K562 (cell line): Measurements from ENCODE around the gene ATF5. TPM values are rescaled to one million over a fixed set of nuclear protein-coding genes. Genes with fewer than 3 reads are reported as not detected.

Source experiments
- ATAC-seq: fragments of 200-7000 bp; cut with Tn5 transposase; 3 replicates; pipeline ENCODE4 v1.9.1; 2020; ENCODE audit warnings: moderate library complexity
- BruUV-seq: library from RNA; stranded (reverse); fragments of 400-500 nt; replicated peaks from 2 replicates; lab custom pipeline; 2021; lab: Mats Ljungman, UMichigan
- CTCF ChIA-PET: fragments of 300-600 bp; formaldehyde crosslinking; extraction: SDS; loops from one replicate; lab custom pipeline; 2021; ENCODE audit warnings: low intra/inter-chr PET ratio; lab: Yijun Ruan, JAX
- POLR2A ChIA-PET: fragments of 300-600, 350-650 bp; sonication (Branson Sonifier 250); formaldehyde crosslinking; extraction: SDS; loops from one replicate; lab custom pipeline; 2021; ENCODE audit warnings: antibody characterized with exemption, inconsistent platforms; lab: Yijun Ruan, JAX
- DNase-seq, 4 experiments: peaks; one replicate each; pipeline versions ENCODE4 v3.0.0 to v3.0.0-alpha.2; 2011 to 2018; ENCODE audit warnings: low spot score in 3 of 4, mixed read lengths in 3 of 4; ENCODE audit errors: extremely low read depth in 1 of 4
- FAIRE-seq: peaks from 2 replicates; lab custom pipeline; 2011; peaks lifted over from hg19 to GRCh38; lab: Jason Lieb, UNC
- H2AFZ ChIP-seq: 2 replicates; pipeline ENCODE4 v1.6.0; 2011; ENCODE audit warnings: low read depth, low read length, control low read depth, inconsistent platforms
- H3K27ac ChIP-seq: fragments of 200-600 bp; 3 replicates; pipeline ENCODE4 v1.8.0; 2011; ENCODE audit warnings: low read depth, mild to moderate bottlenecking, control low read depth, inconsistent platforms, low read length, moderate library complexity, mixed read lengths; ENCODE audit errors: extremely low read depth
- H3K27me3 ChIP-seq, 2 experiments: fragments of 300-600 bp in 1 of 2; 2 replicates in 1 of 2; 3 replicates in 1 of 2; pipeline versions ENCODE4 v1.6.0 to v1.8.0; 2011; ENCODE audit warnings: inconsistent platforms in 2 of 2, low read length in 2 of 2, mild to moderate bottlenecking in 1 of 2, mixed read lengths in 1 of 2, moderate library complexity in 1 of 2; ENCODE audit not compliant: control insufficient read depth in 2 of 2, insufficient read depth in 2 of 2
- H3K36me3 ChIP-seq: fragments of 300-600 bp; 3 replicates; pipeline ENCODE4 v1.8.0; 2011; ENCODE audit warnings: mild to moderate bottlenecking, low read length, inconsistent platforms; ENCODE audit not compliant: control insufficient read depth, insufficient read depth
- H3K4me1 ChIP-seq, 2 experiments: fragments of 200-600 bp in 1 of 2; replicated peaks in 1 of 2; 2 replicates in 1 of 2; 3 replicates in 1 of 2; pipeline versions ENCODE4 v1.5.1 to v1.8.0; 2011; ENCODE audit warnings: inconsistent platforms in 2 of 2, low read length in 2 of 2, mild to moderate bottlenecking in 1 of 2, mixed read lengths in 1 of 2, moderate library complexity in 1 of 2; ENCODE audit not compliant: control insufficient read depth in 2 of 2, insufficient read depth in 2 of 2
- H3K4me2 ChIP-seq: 2 replicates; pipeline ENCODE4 v1.6.1; 2011; ENCODE audit warnings: low read length, control low read depth, inconsistent platforms, mixed read lengths; ENCODE audit not compliant: insufficient read depth
- H3K4me3 ChIP-seq: fragments of 200-600 bp; sonication (generic), shearing (Covaris generic); 2 replicates; pipeline ENCODE4 v1.5.1; 2016; ENCODE audit warnings: control low read depth, inconsistent platforms
- H3K79me2 ChIP-seq: fragments of 200-600 bp; 3 replicates; pipeline ENCODE4 v1.8.0; 2011; ENCODE audit warnings: low read length, inconsistent platforms; ENCODE audit not compliant: control insufficient read depth, insufficient read depth
- H3K9ac ChIP-seq, 2 experiments: 2 replicates each; pipeline versions ENCODE4 v1.6.0 to v1.6.1; 2011; ENCODE audit warnings: low read depth in 2 of 2, low read length in 2 of 2, control low read depth in 1 of 2, inconsistent platforms in 1 of 2, mild to moderate bottlenecking in 1 of 2, mixed read lengths in 1 of 2; ENCODE audit not compliant: insufficient read depth in 1 of 2
- H3K9me1 ChIP-seq: one replicate; pipeline ENCODE4 v1.6.0; 2011; ENCODE audit warnings: inconsistent platforms, mild to moderate bottlenecking, low read length, moderate library complexity; ENCODE audit not compliant: control insufficient read depth, insufficient read depth
- H3K9me3 ChIP-seq: replicated peaks from 2 replicates; pipeline ENCODE4 v1.5.1; 2011; ENCODE audit warnings: low read depth, low read length, inconsistent platforms; ENCODE audit not compliant: control insufficient read depth, insufficient read depth
- H4K20me1 ChIP-seq: replicated peaks from 2 replicates; pipeline ENCODE4 v1.6.1; 2011; ENCODE audit warnings: low read length, inconsistent platforms, mixed read lengths; ENCODE audit not compliant: control insufficient read depth, insufficient read depth
- BACH1 ChIP-seq: fragments of 200-800 bp; sonication (Bioruptor generic); IDR thresholded peaks from 2 replicates; pipeline ENCODE4 v1.6.1; 2016; ENCODE audit warnings: missing genetic modification characterization, missing compliant biosample characterization
- DNMT1 ChIP-seq: fragments of 450-650 bp; IDR thresholded peaks from 2 replicates; pipeline ENCODE4 v1.6.1; 2016; ENCODE audit warnings: antibody characterized with exemption, mild to moderate bottlenecking
- HDAC1 ChIP-seq, 2 experiments: fragments of 450-650 bp; IDR thresholded peaks; 2 replicates each; pipeline ENCODE4 v1.6.1; 2016 to 2017; ENCODE audit warnings: inconsistent platforms in 1 of 2, mild to moderate bottlenecking in 1 of 2, moderate library complexity in 1 of 2
- NCOA4 ChIP-seq: fragments of 450-650 bp; IDR thresholded peaks from 2 replicates; pipeline ENCODE4 v1.6.1; 2018; ENCODE audit warnings: mild to moderate bottlenecking; ENCODE audit not compliant: partially characterized antibody
- OTX1 ChIP-seq: fragments of 450-650 bp; formaldehyde crosslinking; IDR thresholded peaks from 2 replicates; pipeline ENCODE4 v1.4.0; 2022; ENCODE audit warnings: mild to moderate bottlenecking
- SMAD3 ChIP-seq: fragments of 450-650 bp; formaldehyde crosslinking; conservative IDR thresholded peaks from 2 replicates; pipeline ENCODE4 v1.4.0; 2020; ENCODE audit warnings: mild to moderate bottlenecking
- TSC22D4 ChIP-seq: fragments of 450-650 bp; IDR thresholded peaks from 2 replicates; pipeline ENCODE4 v1.6.1; 2016; ENCODE audit warnings: missing genetic modification characterization, missing biosample characterization, control low read depth
- WGBS: fragments of 100-300 bp; shearing (Covaris generic); methylation state at CpG from one replicate; pipeline ENCODE4 v1.1.6; 2016; ENCODE audit warnings: low coverage, mixed read lengths; ENCODE audit not compliant: insufficient coverage; ENCODE audit errors: missing lambda C conversion rate; 5-methylcytosine and 5-hydroxymethylcytosine counted together
- in situ Hi-C: fragments of 300-500 bp; cut with MboI; formaldehyde crosslinking; loops from 4 replicates; pipeline ENCODE4 v1.15.0; 2018; ENCODE audit warnings: inconsistent platforms, mixed read lengths
- intact Hi-C: fragments of 100-400 bp; cut with micrococcal nuclease; formaldehyde crosslinking; loops from 2 replicates; pipeline ENCODE4 v1.14.2; 2022
- polyA plus RNA-seq, 8 experiments: library from polyadenylated mRNA; depleted of rRNA in 4 of 8; stranded (reverse) in 5 of 8; unstranded in 3 of 8; fragments of >200 nt; fragmentation: Nextera tagmentation in 2 of 8; fragmentation: Illumina TruSeq in 1 of 8; extraction: Ambion mirVana in 2 of 8; extraction: Trizol in 1 of 8; gene quantifications; 2 replicates each; pipeline versions ENCODE4 v1.2.1 to v1.2.3, GENCODE V29; 2011 to 2014; ENCODE audit warnings: inconsistent platforms in 1 of 8, missing spikeins in 1 of 8
- total RNA-seq, 7 experiments: library from RNA; depleted of rRNA in 6 of 7; stranded (reverse); fragments of >200 nt in 6 of 7; fragmentation: Illumina TruSeq in 2 of 7; extraction: Trizol in 2 of 7; gene quantifications; 2 replicates each; pipeline versions ENCODE4 v1.2.1 to v1.2.3, GENCODE V29; 2011 to 2021; ENCODE audit warnings: low replicate concordance in 1 of 7
- TF ChIP-seq, protein P1 (sequence below), 3 experiments: fragments of 200-800 bp in 1 of 3; fragments of 250-450 bp in 1 of 3; fragments of 450-650 bp in 1 of 3; sonication (Bioruptor Pico) in 1 of 3; sonication (Bioruptor generic) in 1 of 3; formaldehyde crosslinking in 1 of 3; IDR thresholded peaks; 2 replicates each; pipeline versions ENCODE4 v1.6.1 to v1.8.0; 2016 to 2022; ENCODE audit warnings: mild to moderate bottlenecking in 2 of 3, missing genetic modification characterization in 2 of 3, missing compliant biosample characterization in 1 of 3, moderate library complexity in 1 of 3
- TF ChIP-seq, protein P2 (sequence below), 2 experiments: fragments of 450-650 bp; IDR thresholded peaks; 2 replicates each; pipeline ENCODE4 v1.6.1; 2018; ENCODE audit warnings: mild to moderate bottlenecking in 2 of 2, low read depth in 1 of 2; ENCODE audit not compliant: partially characterized antibody in 2 of 2
- TF ChIP-seq, protein P3 (sequence below): fragments of 450-650 bp; IDR thresholded peaks from 2 replicates; pipeline ENCODE4 v1.6.1; 2016; ENCODE audit warnings: missing biosample characterization, missing genetic modification characterization

Gene ATF5
- total and polyA plus RNA-seq, 9 of the 15 experiments (the other 6 are each of a cell fraction or from before 2014, with no cell fraction given), result 3.0 to 57.6 (median 11.1) TPM

DNA sequence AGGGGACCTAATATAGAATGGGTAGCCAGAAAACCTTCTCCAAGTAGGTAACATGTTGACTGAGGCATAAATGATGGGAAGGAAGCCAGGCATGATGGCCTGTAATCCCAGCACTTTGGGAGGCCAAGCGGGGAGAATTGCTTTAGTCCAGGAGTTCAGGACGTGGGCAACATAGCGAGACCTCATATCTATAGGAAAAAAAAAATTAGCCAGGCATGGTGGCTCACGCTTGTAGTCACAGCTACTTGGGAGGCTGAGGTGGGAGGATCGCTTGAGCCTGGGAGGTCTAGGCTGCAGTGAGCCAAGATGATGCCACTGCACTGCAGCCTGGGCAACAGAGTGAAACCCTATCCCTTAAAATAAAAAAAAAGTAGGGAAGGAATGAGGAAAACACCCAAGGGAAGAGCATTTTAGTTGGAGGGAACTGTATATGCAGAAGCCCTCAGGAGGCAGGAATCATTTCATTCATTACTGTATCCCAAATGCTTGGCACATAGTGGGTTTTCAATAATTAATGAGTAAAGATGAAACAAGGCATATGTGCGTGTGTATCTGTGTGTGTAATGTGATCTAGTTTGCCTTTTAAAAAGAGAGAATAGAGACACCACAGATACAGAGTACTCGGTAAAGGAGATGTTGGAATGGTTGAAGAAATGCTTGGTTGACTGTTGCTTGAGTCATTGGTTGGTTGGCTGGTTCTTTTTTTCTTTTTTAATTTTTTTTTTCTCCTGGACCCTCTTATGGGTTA is 2.5 kb downstream of the ATF5 start (continued):
- TF ChIP-seq, protein P1, sequence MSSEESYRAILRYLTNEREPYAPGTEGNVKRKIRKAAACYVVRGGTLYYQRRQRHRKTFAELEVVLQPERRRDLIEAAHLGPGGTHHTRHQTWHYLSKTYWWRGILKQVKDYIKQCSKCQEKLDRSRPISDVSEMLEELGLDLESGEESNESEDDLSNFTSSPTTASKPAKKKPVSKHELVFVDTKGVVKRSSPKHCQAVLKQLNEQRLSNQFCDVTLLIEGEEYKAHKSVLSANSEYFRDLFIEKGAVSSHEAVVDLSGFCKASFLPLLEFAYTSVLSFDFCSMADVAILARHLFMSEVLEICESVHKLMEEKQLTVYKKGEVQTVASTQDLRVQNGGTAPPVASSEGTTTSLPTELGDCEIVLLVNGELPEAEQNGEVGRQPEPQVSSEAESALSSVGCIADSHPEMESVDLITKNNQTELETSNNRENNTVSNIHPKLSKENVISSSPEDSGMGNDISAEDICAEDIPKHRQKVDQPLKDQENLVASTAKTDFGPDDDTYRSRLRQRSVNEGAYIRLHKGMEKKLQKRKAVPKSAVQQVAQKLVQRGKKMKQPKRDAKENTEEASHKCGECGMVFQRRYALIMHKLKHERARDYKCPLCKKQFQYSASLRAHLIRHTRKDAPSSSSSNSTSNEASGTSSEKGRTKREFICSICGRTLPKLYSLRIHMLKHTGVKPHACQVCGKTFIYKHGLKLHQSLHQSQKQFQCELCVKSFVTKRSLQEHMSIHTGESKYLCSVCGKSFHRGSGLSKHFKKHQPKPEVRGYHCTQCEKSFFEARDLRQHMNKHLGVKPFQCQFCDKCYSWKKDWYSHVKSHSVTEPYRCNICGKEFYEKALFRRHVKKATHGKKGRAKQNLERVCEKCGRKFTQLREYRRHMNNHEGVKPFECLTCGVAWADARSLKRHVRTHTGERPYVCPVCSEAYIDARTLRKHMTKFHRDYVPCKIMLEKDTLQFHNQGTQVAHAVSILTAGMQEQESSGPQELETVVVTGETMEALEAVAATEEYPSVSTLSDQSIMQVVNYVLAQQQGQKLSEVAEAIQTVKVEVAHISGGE (CRISPR knock-in tag; IDR thresholded peaks at IDR 0.05), result no peak
- TF ChIP-seq, all 486 proteins: peak for 18

DNA sequence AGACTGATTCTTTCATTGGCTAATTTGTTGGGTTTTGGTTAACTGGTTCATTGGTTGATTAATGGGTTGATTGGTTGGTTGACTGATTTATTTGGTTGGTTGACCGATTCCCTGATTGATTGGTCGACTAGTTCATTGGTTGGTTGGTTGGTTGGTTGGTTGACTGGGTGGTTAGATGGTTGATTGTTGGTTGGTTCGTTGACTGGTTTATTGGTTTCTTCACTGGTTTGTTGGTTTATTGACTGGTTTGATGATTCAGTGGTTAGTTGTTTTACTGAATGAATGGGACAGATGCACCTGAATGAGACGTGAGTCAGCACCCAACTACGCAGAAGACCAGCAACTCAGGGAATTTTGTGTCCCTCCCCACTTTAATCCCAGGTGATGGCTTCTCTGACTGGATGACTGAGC is 3.0 kb downstream of the ATF5 start:
- Histone ChIP-seq H3K4me2 (no peak overlapping the region), H3K4me1 (peaks cover 17 to 44% of the 10 kb centered on the region in 2 experiments), H4K20me1 (peaks cover 12% of the 10 kb centered on the region), H3K9me1 (peaks cover 5% of the 10 kb centered on the region), H3K27ac (no peak overlapping the region), H3K9ac (no peak overlapping the region), H3K4me3 (no peak overlapping the region), H3K36me3 (peaks cover 20% of the 10 kb centered on the region), H3K27me3 (no peaks in the 10 kb centered on the region), H3K79me2 (peaks cover 41% of the 10 kb centered on the region), H3K9me3 (no peaks in the 10 kb centered on the region), H2AFZ (no peak overlapping the region)
- in situ Hi-C loops, result loop anchor here (10.0 kb wide), 1 partner anchor 163 kb away; no protein-coding TSS in a partner anchor
- ATAC-seq (no peak), DNase-seq (no peak), FAIRE-seq (no peak)
- POLR2A ChIA-PET, result interaction anchor here (0.6 to 6.4 kb wide), 2 partner anchors 17 to 63 kb away, joined by 4 to 105 read pairs; no protein-coding TSS in a partner anchor
- intact Hi-C loops, result no loop called here
- no TSS peak for BruUV-seq
- 80% methylated on average over 5 of the region's 5 CpGs for WGBS
- CTCF ChIA-PET, result no interaction called here
- TF ChIP-seq, protein P2, sequence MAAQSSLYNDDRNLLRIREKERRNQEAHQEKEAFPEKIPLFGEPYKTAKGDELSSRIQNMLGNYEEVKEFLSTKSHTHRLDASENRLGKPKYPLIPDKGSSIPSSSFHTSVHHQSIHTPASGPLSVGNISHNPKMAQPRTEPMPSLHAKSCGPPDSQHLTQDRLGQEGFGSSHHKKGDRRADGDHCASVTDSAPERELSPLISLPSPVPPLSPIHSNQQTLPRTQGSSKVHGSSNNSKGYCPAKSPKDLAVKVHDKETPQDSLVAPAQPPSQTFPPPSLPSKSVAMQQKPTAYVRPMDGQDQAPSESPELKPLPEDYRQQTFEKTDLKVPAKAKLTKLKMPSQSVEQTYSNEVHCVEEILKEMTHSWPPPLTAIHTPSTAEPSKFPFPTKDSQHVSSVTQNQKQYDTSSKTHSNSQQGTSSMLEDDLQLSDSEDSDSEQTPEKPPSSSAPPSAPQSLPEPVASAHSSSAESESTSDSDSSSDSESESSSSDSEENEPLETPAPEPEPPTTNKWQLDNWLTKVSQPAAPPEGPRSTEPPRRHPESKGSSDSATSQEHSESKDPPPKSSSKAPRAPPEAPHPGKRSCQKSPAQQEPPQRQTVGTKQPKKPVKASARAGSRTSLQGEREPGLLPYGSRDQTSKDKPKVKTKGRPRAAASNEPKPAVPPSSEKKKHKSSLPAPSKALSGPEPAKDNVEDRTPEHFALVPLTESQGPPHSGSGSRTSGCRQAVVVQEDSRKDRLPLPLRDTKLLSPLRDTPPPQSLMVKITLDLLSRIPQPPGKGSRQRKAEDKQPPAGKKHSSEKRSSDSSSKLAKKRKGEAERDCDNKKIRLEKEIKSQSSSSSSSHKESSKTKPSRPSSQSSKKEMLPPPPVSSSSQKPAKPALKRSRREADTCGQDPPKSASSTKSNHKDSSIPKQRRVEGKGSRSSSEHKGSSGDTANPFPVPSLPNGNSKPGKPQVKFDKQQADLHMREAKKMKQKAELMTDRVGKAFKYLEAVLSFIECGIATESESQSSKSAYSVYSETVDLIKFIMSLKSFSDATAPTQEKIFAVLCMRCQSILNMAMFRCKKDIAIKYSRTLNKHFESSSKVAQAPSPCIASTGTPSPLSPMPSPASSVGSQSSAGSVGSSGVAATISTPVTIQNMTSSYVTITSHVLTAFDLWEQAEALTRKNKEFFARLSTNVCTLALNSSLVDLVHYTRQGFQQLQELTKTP (IDR thresholded peaks at IDR 0.05; ENCODE audit: low read depth in 1 of 2, partially characterized antibody in 2 of 2), result peak in 1 of 2 experiments; percentile 49
- TF ChIP-seq SMAD3 (CRISPR knock-in tag) (peak; percentile 18; the same call in 1 of the 2 replicates), DNMT1 (0 out of 2 replicates have a peak, but pooled peaks have one; percentile 32), TSC22D4 (tag) (peak; percentile 75; the same call in 1 of the 2 replicates), NCOA4 (no peak), OTX1 (CRISPR knock-in tag) (peak; percentile 81), HDAC1 (IDR thresholded peaks at IDR 0.05) (no peak), BACH1 (tag) (no peak)
- TF ChIP-seq, protein P3, sequence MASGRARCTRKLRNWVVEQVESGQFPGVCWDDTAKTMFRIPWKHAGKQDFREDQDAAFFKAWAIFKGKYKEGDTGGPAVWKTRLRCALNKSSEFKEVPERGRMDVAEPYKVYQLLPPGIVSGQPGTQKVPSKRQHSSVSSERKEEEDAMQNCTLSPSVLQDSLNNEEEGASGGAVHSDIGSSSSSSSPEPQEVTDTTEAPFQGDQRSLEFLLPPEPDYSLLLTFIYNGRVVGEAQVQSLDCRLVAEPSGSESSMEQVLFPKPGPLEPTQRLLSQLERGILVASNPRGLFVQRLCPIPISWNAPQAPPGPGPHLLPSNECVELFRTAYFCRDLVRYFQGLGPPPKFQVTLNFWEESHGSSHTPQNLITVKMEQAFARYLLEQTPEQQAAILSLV (tag), result peak; percentile 18; the same call in 1 of the 2 replicates
